WTC11 (cell line): ENCODE data around the gene DHPS. TPM values are rescaled to one million over a fixed set of nuclear protein-coding genes. Genes with fewer than 3 reads are reported as not detected.

ENCODE experiments used
- ATAC-seq: fragments of 200-7000 bp; cut with Tn5 transposase; 2 replicates; pipeline ENCODE4 v1.10.0; 2021; ENCODE audit warnings: mild to moderate bottlenecking, moderate library complexity
- CTCF ChIA-PET: fragments of 300-600 bp; sonication (Branson Sonifier 250); formaldehyde crosslinking; loops from one replicate; lab custom pipeline; 2021; ENCODE audit warnings: antibody characterized with exemption; lab: Charles Lee
- POLR2A ChIA-PET: fragments of 350-600 bp; sonication (Branson Sonifier 250); formaldehyde crosslinking; loops from one replicate; lab custom pipeline; 2021; ENCODE audit warnings: antibody characterized with exemption; lab: Charles Lee
- DNase-seq: peaks from one replicate; pipeline ENCODE4 v3.0.0; 2021; ENCODE audit warnings: low spot score
- H3K27ac Mint-ChIP-seq: 2 replicates; pipeline ENCODE4 v1.8.0; 2021; ENCODE audit warnings: mixed read lengths
- H3K27me3 Mint-ChIP-seq: 2 replicates; pipeline ENCODE4 v1.8.0; 2021; ENCODE audit warnings: low read depth, mild to moderate bottlenecking, moderate library complexity, mixed read lengths
- H3K36me3 Mint-ChIP-seq: 2 replicates; pipeline ENCODE4 v1.8.0; 2021; ENCODE audit warnings: mixed read lengths
- H3K4me1 Mint-ChIP-seq: 2 replicates; pipeline ENCODE4 v1.8.0; 2022; ENCODE audit warnings: mixed read lengths
- H3K4me3 Mint-ChIP-seq: 2 replicates; pipeline ENCODE4 v1.8.0; 2021; ENCODE audit warnings: mild to moderate bottlenecking, moderate library complexity, mixed read lengths
- H3K9me3 Mint-ChIP-seq: 2 replicates; pipeline ENCODE4 v1.8.0; 2021; ENCODE audit warnings: mixed read lengths
- AFF4 ChIP-seq: sonication (generic); formaldehyde crosslinking; IDR thresholded peaks from 2 replicates; pipeline ENCODE4 v1.8.1; 2023; ENCODE audit warnings: mild to moderate bottlenecking, missing genetic modification reagents, borderline replicate concordance
- CREB1 ChIP-seq: sonication (generic); formaldehyde crosslinking; IDR thresholded peaks from 2 replicates; pipeline ENCODE4 v1.8.0; 2023; ENCODE audit warnings: mild to moderate bottlenecking, missing genetic modification reagents
- CREM ChIP-seq: sonication (generic); formaldehyde crosslinking; IDR thresholded peaks from 2 replicates; pipeline ENCODE4 v1.8.1; 2022; ENCODE audit warnings: mild to moderate bottlenecking, missing genetic modification reagents, moderate library complexity
- ELF4 ChIP-seq: sonication (generic); formaldehyde crosslinking; IDR thresholded peaks from 2 replicates; pipeline ENCODE4 v1.8.1; 2022; ENCODE audit warnings: low read depth, mild to moderate bottlenecking, moderate library complexity, missing genetic modification reagents
- ESRRA ChIP-seq: sonication (generic); formaldehyde crosslinking; IDR thresholded peaks from 2 replicates; pipeline ENCODE4 v1.8.1; 2022; ENCODE audit warnings: mild to moderate bottlenecking, missing genetic modification reagents, borderline replicate concordance
- GRHL2 ChIP-seq: fragments of 250-450 bp; sonication (Bioruptor Pico); IDR thresholded peaks from 2 replicates; pipeline ENCODE4 v1.8.0; 2022; ENCODE audit warnings: mild to moderate bottlenecking, moderate library complexity; ENCODE audit not compliant: insufficient replicate concordance, severe bottlenecking
- GTF2I ChIP-seq: fragments of 250-450 bp; sonication (Bioruptor Pico); conservative IDR thresholded peaks from 2 replicates; pipeline ENCODE4 v1.4.0; 2021; ENCODE audit warnings: mild to moderate bottlenecking
- HMGA2 ChIP-seq: fragments of 250-450 bp; sonication (Bioruptor Pico); IDR thresholded peaks from 2 replicates; pipeline ENCODE4 v1.4.0; 2021; ENCODE audit warnings: mild to moderate bottlenecking, moderate library complexity
- IRF2 ChIP-seq: sonication (generic); formaldehyde crosslinking; IDR thresholded peaks from 2 replicates; pipeline ENCODE4 v1.8.0; 2022; ENCODE audit warnings: low read depth, missing genetic modification reagents, borderline replicate concordance
- JUN ChIP-seq: sonication (generic); formaldehyde crosslinking; IDR thresholded peaks from 2 replicates; pipeline ENCODE4 v1.8.0; 2023; ENCODE audit warnings: mild to moderate bottlenecking, missing genetic modification reagents
- MXD4 ChIP-seq: fragments of 250-450 bp; sonication (Bioruptor Pico); IDR thresholded peaks from 2 replicates; pipeline ENCODE4 v1.8.0; 2021; ENCODE audit warnings: mild to moderate bottlenecking, moderate library complexity, borderline replicate concordance
- NFATC4 ChIP-seq: fragments of 250-450 bp; sonication (Bioruptor Pico); IDR thresholded peaks from 2 replicates; pipeline ENCODE4 v1.9.0; 2021; ENCODE audit warnings: mild to moderate bottlenecking
- NR1H2 ChIP-seq: sonication (generic); formaldehyde crosslinking; IDR thresholded peaks from 2 replicates; pipeline ENCODE4 v1.9.0; 2021; ENCODE audit warnings: mild to moderate bottlenecking, moderate library complexity, missing genetic modification reagents
- RELA ChIP-seq: sonication (generic); formaldehyde crosslinking; IDR thresholded peaks from 2 replicates; pipeline ENCODE4 v1.8.1; 2022; ENCODE audit warnings: missing genetic modification reagents, mild to moderate bottlenecking, borderline replicate concordance
- TP53 ChIP-seq: sonication (generic); formaldehyde crosslinking; IDR thresholded peaks from 2 replicates; pipeline ENCODE4 v1.8.1; 2023; ENCODE audit warnings: mild to moderate bottlenecking, missing genetic modification reagents
- ZNF423 ChIP-seq: fragments of 250-450 bp; sonication (Bioruptor Pico); IDR thresholded peaks from 2 replicates; pipeline ENCODE4 v2.1.2; 2022; ENCODE audit warnings: mild to moderate bottlenecking, moderate library complexity
- ZNF671 ChIP-seq: fragments of 250-450 bp; sonication (Bioruptor Pico); IDR thresholded peaks from 2 replicates; pipeline ENCODE4 v1.8.0; 2021; ENCODE audit warnings: mild to moderate bottlenecking
- total RNA-seq: library from RNA; stranded (reverse); gene quantifications from 3 replicates; pipeline ENCODE4 v1.2.3, GENCODE V29; 2021
- TF ChIP-seq, protein P1 (sequence below): sonication (generic); formaldehyde crosslinking; IDR thresholded peaks from 2 replicates; pipeline ENCODE4 v1.8.1; 2023; ENCODE audit warnings: mild to moderate bottlenecking, missing genetic modification reagents, moderate library complexity
- TF ChIP-seq, protein P2 (sequence below): sonication (generic); formaldehyde crosslinking; IDR thresholded peaks from 2 replicates; pipeline ENCODE4 v1.8.1; 2022; ENCODE audit warnings: missing genetic modification reagents, borderline replicate concordance
- TF ChIP-seq, protein P3 (sequence below): sonication (generic); formaldehyde crosslinking; IDR thresholded peaks from 2 replicates; pipeline ENCODE4 v1.8.1; 2023; ENCODE audit warnings: mild to moderate bottlenecking, missing genetic modification reagents
- TF ChIP-seq, protein P4 (sequence below): sonication (generic); formaldehyde crosslinking; IDR thresholded peaks from 2 replicates; pipeline ENCODE4 v1.8.1; 2023; ENCODE audit warnings: mild to moderate bottlenecking, missing genetic modification reagents, moderate library complexity
- TF ChIP-seq, protein P5 (sequence below): fragments of 250-450 bp; sonication (Bioruptor Pico); IDR thresholded peaks from 2 replicates; pipeline ENCODE4 v1.9.0; 2021; ENCODE audit warnings: moderate library complexity, mild to moderate bottlenecking, inconsistent platforms, borderline replicate concordance
- TF ChIP-seq, protein P6 (sequence below): sonication (generic); formaldehyde crosslinking; IDR thresholded peaks from 2 replicates; pipeline ENCODE4 v1.8.1; 2022; ENCODE audit warnings: mild to moderate bottlenecking, missing genetic modification reagents, moderate library complexity, borderline replicate concordance

The DHPS gene
- total RNA-seq, 1 experiment from 2014 or later = 115 TPM

DNA sequence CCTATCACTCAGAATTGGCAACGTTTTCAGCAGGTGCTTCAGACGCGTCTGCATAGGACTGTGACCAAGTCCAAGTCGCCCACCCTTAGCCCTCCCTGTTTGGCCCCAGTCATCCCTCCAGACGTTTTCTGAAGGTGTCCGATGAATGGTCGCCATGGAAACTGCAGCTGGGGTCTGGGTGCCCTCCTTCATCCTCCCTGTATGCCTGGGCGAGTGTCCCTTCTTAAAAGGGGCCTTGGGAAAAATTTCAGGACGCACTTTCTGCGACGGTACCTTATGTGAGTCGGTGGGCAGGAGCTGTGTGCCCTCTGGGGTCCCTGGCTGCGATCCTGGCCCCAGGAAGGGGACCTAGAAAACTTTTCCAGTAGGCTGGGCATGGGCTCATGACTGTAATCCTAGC, 40.2 kb downstream of the DHPS start:
- ATAC-seq (no peak), DNase-seq (no peak)
- Mint-ChIP-seq H3K9me3 (no peaks in the 10 kb centered on the region), H3K36me3 (no peaks in the 10 kb centered on the region), H3K4me1 (0 out of 2 replicates have a peak, but pooled peaks cover 3% of the 10 kb centered on the region), H3K27me3 (peaks cover 20% of the 10 kb centered on the region; the same call in 1 of the 2 replicates), H3K4me3 (no peak overlapping the region), H3K27ac (no peak overlapping the region)
- ChIA-PET POLR2A (interaction anchor here (0.6 kb wide), 1 partner anchor 37 kb away, joined by 4 read pairs; no protein-coding TSS in a partner anchor), CTCF (interaction anchor here (1.0 to 1.5 kb wide), 2 partner anchors 16 to 32 kb away, joined by 4 read pairs; no protein-coding TSS in a partner anchor)
- TF ChIP-seq, protein P1, sequence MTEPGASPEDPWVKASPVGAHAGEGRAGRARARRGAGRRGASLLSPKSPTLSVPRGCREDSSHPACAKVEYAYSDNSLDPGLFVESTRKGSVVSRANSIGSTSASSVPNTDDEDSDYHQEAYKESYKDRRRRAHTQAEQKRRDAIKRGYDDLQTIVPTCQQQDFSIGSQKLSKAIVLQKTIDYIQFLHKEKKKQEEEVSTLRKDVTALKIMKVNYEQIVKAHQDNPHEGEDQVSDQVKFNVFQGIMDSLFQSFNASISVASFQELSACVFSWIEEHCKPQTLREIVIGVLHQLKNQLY (CRISPR knock-in tag) = no peak
- TF ChIP-seq RELA (CRISPR knock-in tag) = no peak
- no peak for TF ChIP-seq AFF4 (CRISPR knock-in tag)
- no peak for TF ChIP-seq MXD4 (CRISPR knock-in tag)
- no peak for TF ChIP-seq GTF2I

- Mint-ChIP-seq H3K9me3 (no peaks in the 10 kb centered on the region), H3K27ac (no peak overlapping the region; the same call in 1 of the 2 replicates), H3K4me3 (peak overlapping the region; percentile 71), H3K36me3 (no peaks in the 10 kb centered on the region), H3K27me3 (peaks cover 16% of the 10 kb centered on the region; the same call in 1 of the 2 replicates), H3K4me1 (0 out of 2 replicates have a peak, but pooled peaks cover 4% of the 10 kb centered on the region)
- DNase-seq (peak; percentile 92), ATAC-seq (peak; percentile 94)
- ChIA-PET CTCF (interaction anchor here (0.5 to 2.2 kb wide), 38 partner anchors 9 to 1000 kb away, joined by 3 to 27 read pairs (median 4); partner anchors contain the start of genes MAN2B1, WDR83, ZNF442 and ZNF443), POLR2A (interaction anchor here (0.8 to 1.0 kb wide), 2 partner anchors 24 to 30 kb away, joined by 4 to 5 read pairs; a partner anchor contains a TSS)
- TF ChIP-seq CREB1 (CRISPR knock-in tag) (no peak), ZNF423 (CRISPR knock-in tag) (no peak), ESRRA (CRISPR knock-in tag) (0 out of 2 replicates have a peak, but pooled peaks have one; percentile 49), CREM (0 out of 2 replicates have a peak, but pooled peaks have one; percentile 24), HMGA2 (CRISPR knock-in tag) (no peak), NFATC4 (no peak), JUN (CRISPR knock-in tag) (no peak), IRF2 (no peak), NR1H2 (CRISPR knock-in tag) (no peak), ZNF671 (no peak), ELF4 (CRISPR knock-in tag) (no peak), GRHL2 (no peak), TP53 (0 out of 2 replicates have a peak, but pooled peaks have one; percentile 68)
- TF ChIP-seq, protein P2, sequence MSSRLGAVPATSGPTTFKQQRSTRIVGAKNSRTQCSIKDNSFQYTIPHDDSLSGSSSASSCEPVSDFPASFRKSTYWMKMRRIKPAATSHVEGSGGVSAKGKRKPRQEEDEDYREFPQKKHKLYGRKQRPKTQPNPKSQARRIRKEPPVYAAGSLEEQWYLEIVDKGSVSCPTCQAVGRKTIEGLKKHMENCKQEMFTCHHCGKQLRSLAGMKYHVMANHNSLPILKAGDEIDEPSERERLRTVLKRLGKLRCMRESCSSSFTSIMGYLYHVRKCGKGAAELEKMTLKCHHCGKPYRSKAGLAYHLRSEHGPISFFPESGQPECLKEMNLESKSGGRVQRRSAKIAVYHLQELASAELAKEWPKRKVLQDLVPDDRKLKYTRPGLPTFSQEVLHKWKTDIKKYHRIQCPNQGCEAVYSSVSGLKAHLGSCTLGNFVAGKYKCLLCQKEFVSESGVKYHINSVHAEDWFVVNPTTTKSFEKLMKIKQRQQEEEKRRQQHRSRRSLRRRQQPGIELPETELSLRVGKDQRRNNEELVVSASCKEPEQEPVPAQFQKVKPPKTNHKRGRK (CRISPR knock-in tag) = no peak
- TF ChIP-seq, protein P3, sequence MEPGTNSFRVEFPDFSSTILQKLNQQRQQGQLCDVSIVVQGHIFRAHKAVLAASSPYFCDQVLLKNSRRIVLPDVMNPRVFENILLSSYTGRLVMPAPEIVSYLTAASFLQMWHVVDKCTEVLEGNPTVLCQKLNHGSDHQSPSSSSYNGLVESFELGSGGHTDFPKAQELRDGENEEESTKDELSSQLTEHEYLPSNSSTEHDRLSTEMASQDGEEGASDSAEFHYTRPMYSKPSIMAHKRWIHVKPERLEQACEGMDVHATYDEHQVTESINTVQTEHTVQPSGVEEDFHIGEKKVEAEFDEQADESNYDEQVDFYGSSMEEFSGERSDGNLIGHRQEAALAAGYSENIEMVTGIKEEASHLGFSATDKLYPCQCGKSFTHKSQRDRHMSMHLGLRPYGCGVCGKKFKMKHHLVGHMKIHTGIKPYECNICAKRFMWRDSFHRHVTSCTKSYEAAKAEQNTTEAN (CRISPR knock-in tag) = no peak
- TF ChIP-seq, protein P4, sequence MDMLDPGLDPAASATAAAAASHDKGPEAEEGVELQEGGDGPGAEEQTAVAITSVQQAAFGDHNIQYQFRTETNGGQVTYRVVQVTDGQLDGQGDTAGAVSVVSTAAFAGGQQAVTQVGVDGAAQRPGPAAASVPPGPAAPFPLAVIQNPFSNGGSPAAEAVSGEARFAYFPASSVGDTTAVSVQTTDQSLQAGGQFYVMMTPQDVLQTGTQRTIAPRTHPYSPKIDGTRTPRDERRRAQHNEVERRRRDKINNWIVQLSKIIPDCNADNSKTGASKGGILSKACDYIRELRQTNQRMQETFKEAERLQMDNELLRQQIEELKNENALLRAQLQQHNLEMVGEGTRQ (CRISPR knock-in tag) = no peak
- TF ChIP-seq, protein P5, sequence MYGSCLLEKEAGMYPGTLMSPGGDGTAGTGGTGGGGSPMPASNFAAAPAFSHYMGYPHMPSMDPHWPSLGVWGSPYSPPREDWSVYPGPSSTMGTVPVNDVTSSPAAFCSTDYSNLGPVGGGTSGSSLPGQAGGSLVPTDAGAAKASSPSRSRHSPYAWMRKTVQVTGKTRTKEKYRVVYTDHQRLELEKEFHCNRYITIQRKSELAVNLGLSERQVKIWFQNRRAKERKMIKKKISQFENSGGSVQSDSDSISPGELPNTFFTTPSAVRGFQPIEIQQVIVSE (CRISPR knock-in tag) = no peak
- TF ChIP-seq, protein P6, sequence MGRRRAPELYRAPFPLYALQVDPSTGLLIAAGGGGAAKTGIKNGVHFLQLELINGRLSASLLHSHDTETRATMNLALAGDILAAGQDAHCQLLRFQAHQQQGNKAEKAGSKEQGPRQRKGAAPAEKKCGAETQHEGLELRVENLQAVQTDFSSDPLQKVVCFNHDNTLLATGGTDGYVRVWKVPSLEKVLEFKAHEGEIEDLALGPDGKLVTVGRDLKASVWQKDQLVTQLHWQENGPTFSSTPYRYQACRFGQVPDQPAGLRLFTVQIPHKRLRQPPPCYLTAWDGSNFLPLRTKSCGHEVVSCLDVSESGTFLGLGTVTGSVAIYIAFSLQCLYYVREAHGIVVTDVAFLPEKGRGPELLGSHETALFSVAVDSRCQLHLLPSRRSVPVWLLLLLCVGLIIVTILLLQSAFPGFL = no peak
Measured at GRCh38 chr19:12639901-12640613, 41.6 kb downstream of the DHPS start.
